SU-DHL-6 (cell line): ENCODE measurements around the gene CYP1A1.
"Not testable (repeated sequence)": the region's sequence is repeated elsewhere in the genome, so short reads cannot be mapped to it uniquely, and the experiment has no call there.

Experiments
- H2AFZ ChIP-seq: fragments of 200-600 bp; sonication (generic); 2 replicates; pipeline ENCODE4 v1.6.1; 2014; ENCODE audit warnings: low read depth, mild to moderate bottlenecking, moderate library complexity, mixed read lengths, antibody characterized with exemption, low read length; ENCODE audit not compliant: severe bottlenecking
- H3F3A ChIP-seq: fragments of 200-600 bp; shearing (Covaris generic); 2 replicates; pipeline ENCODE4 v1.6.0; 2016; ENCODE audit warnings: antibody characterized with exemption, mild to moderate bottlenecking; ENCODE audit not compliant: insufficient read depth
- H3K27ac ChIP-seq: fragments of 200-600 bp; sonication (generic); 2 replicates; pipeline ENCODE4 v1.5.1; 2016; ENCODE audit warnings: low read depth, mild to moderate bottlenecking, low read length, moderate library complexity, mixed read lengths
- H3K27me3 ChIP-seq: fragments of 200-600 bp; sonication (generic), shearing (Covaris generic); 2 replicates; pipeline ENCODE4 v1.6.0; 2014; ENCODE audit warnings: mild to moderate bottlenecking, low read length
- H3K36me3 ChIP-seq: fragments of 200-600 bp; sonication (generic); 2 replicates; pipeline ENCODE4 v1.6.1; 2014; ENCODE audit warnings: mild to moderate bottlenecking, low read length, mixed read lengths
- H3K4me2 ChIP-seq: fragments of 300-600, 200-600 bp; shearing (Covaris generic), sonication (generic); 2 replicates; pipeline ENCODE4 v1.6.0; 2014; ENCODE audit warnings: low read length, low read depth, mild to moderate bottlenecking; ENCODE audit not compliant: poor library complexity, severe bottlenecking
- H3K4me3 ChIP-seq: fragments of 200-600 bp; sonication (generic); 2 replicates; pipeline ENCODE4 v1.5.1; 2014; ENCODE audit warnings: antibody characterized with exemption, low read length, mild to moderate bottlenecking, mixed read lengths; ENCODE audit not compliant: insufficient read depth, poor library complexity, severe bottlenecking
- H3K79me2 ChIP-seq: fragments of 200-600 bp; sonication (generic); 2 replicates; pipeline ENCODE4 v1.6.1; 2014; ENCODE audit warnings: mild to moderate bottlenecking, low read length, moderate library complexity; ENCODE audit not compliant: insufficient read depth
- H3K9ac ChIP-seq: fragments of 200-600 bp; sonication (generic); 2 replicates; pipeline ENCODE4 v1.7.0; 2014; ENCODE audit warnings: mild to moderate bottlenecking, low read length
- H3K9me2 ChIP-seq: fragments of 200-600 bp; sonication (generic); replicated peaks from 2 replicates; pipeline ENCODE4 v1.6.1; 2014; ENCODE audit warnings: low read length; ENCODE audit not compliant: insufficient read depth
- H3K9me3 ChIP-seq: fragments of 200-600 bp; sonication (generic); 2 replicates; pipeline ENCODE4 v1.6.1; 2014; ENCODE audit warnings: low read length, mixed read lengths; ENCODE audit not compliant: insufficient read depth
- H4K20me1 ChIP-seq: fragments of 200-600 bp; sonication (generic); 2 replicates; pipeline ENCODE4 v1.6.1; 2014; ENCODE audit warnings: low read depth, mild to moderate bottlenecking, antibody characterized with exemption, low read length, moderate library complexity, mixed read lengths
- CTCF ChIP-seq: fragments of 200-600 bp; sonication (generic); IDR thresholded peaks from one replicate; pipeline ENCODE4 v1.5.1; 2017; ENCODE audit warnings: antibody characterized with exemption, mild to moderate bottlenecking, low read length, moderate library complexity; ENCODE audit not compliant: insufficient read depth, poor library complexity, severe bottlenecking
- EZH2phosphoT487 ChIP-seq: fragments of 200-600 bp; sonication (generic), shearing (Covaris generic); conservative IDR thresholded peaks from 2 replicates; pipeline ENCODE4 v1.6.1; 2018; ENCODE audit warnings: mild to moderate bottlenecking, antibody characterized with exemption, low read length, moderate library complexity, mixed read lengths

CYP1A1 gene

DNA sequence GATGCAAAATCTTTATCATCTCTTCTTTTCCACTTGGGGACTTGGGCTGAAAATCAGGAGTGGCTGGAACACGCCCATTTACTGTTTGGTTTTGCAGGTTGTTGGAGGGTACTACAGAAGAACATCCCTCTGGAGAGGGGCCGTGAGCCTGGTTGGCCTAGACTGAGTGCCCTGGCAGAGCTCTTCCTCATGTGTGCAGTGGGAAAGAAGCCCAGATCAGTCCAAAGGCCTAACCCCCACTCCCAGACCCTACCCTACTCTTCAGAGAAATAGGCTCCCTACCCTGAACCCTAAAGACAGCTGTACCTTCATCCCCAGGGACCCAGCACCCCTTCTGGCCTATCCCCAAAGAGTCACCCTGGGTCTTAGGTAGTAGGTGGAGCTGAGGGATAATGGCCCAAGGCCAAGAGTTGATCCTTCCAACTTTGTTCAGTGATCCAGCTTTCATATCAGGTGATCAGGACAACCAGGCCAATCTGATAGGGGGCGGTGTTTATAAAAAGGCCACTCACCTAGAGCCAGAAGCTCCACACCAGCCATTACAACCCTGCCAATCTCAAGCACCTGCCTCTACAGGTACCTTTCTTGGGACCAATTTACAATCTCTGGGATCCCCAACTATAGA, 23.1 kb upstream of the CYP1A1 start, which contains the start of gene CYP1A2:
CYP1A2 (plus strand) TSS at position 524 of the 625 bp plus-strand sequence. CDS start 894 bp downstream, outside the sequence.
- no peaks in the 10 kb centered on the region for H3K79me2 ChIP-seq
- no peak within 1 kb of the TSS for H2AFZ ChIP-seq
- no peaks in the 10 kb centered on the region for H3F3A ChIP-seq
- TF ChIP-seq EZH2phosphoT487 (no peak), CTCF (no peak)
- H3K9me2 ChIP-seq = no peaks in the 10 kb centered on the region
- no peaks in the 10 kb centered on the region for H3K36me3 ChIP-seq
- H4K20me1 ChIP-seq = no peaks in the 10 kb centered on the region
- H3K27me3 ChIP-seq = no peaks in the 10 kb centered on the region
- H3K4me3 ChIP-seq = no peak within 1 kb of the TSS
- H3K27ac ChIP-seq = no peak within 1 kb of the TSS
- no peak within 1 kb of the TSS for H3K4me2 ChIP-seq
- H3K9ac ChIP-seq = no peak within 1 kb of the TSS
- H3K9me3 ChIP-seq = no peaks in the 10 kb centered on the region

DNA sequence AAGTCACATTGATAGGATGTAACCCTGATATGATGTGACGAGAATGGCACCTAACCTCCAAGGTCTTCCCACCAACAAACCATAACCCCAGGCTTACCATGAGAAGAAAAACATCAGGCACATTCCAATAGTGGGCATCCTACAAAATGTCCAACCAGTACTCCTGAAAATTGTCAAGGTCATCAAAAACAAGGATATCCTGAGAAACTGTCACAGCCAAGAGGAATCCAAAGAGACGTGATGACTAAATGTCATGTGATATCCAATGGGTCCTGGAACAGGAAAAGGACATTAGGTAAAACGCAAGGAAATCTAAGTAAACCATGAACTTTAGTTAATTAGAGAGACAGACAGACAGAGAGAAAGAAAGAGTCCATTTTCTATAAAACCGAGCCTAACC, 21.1 kb upstream of the CYP1A1 start:
- TF ChIP-seq CTCF (no peak), EZH2phosphoT487 (no peak)
- Histone ChIP-seq H3K27ac (no peak overlapping the region), H3K4me2 (no peak overlapping the region), H3K9me3 (no peaks in the 10 kb centered on the region), H3K9ac (no peak overlapping the region), H3K79me2 (no peaks in the 10 kb centered on the region), H3K36me3 (no peaks in the 10 kb centered on the region), H2AFZ (no peak overlapping the region), H3K4me3 (no peak overlapping the region), H4K20me1 (no peaks in the 10 kb centered on the region), H3F3A (no peaks in the 10 kb centered on the region), H3K27me3 (no peaks in the 10 kb centered on the region), H3K9me2 (no peaks in the 10 kb centered on the region)

- Histone ChIP-seq H4K20me1 (no peaks in the 10 kb centered on the region), H3K9me2 (no peaks in the 10 kb centered on the region), H3K27ac (no peak overlapping the region), H3K27me3 (no peaks in the 10 kb centered on the region), H3K9ac (no peak overlapping the region), H3K9me3 (no peaks in the 10 kb centered on the region; the same call in 1 of the 2 replicates), H3K79me2 (no peaks in the 10 kb centered on the region), H3K4me2 (no peak overlapping the region), H2AFZ (no peak overlapping the region), H3F3A (no peaks in the 10 kb centered on the region), H3K4me3 (no peak overlapping the region), H3K36me3 (no peaks in the 10 kb centered on the region)
- TF ChIP-seq CTCF (no peak), EZH2phosphoT487 (no peak)
Observed at GRCh38 chr15:74742422-74742821, 17.1 kb upstream of the CYP1A1 start.

GRCh38 chr15:74738239-74738638, 12.9 kb upstream of the CYP1A1 start:
- H3K27ac ChIP-seq, H3K27me3 ChIP-seq, H3K9ac ChIP-seq, H3K36me3 ChIP-seq, H3K4me3 ChIP-seq, H3K9me3 ChIP-seq, H3K79me2 ChIP-seq, H3K9me2 ChIP-seq, H3F3A ChIP-seq, H4K20me1 ChIP-seq, H3K4me2 ChIP-seq, H2AFZ ChIP-seq: not testable (repeated sequence)
